GM10847 (cell line): ENCODE data around the gene A4GALT.

Experiments
- POLR2A ChIP-seq: IDR thresholded peaks from 2 replicates; pipeline ENCODE4 v1.6.1; 2011; ENCODE audit not compliant: insufficient read length; ENCODE audit errors: extremely low read depth

The A4GALT gene

GRCh38 chr22:42720263-42721044 is at the start of gene A4GALT:
A4GALT (minus strand) TSS chr22:42720870; CDS start chr22:42693951, 26,919 bp downstream.
- peak; percentile 39 for TF ChIP-seq POLR2A

GRCh38 chr22:42770448-42770726 is 49.7 kb upstream of the A4GALT start:
- no peak for TF ChIP-seq POLR2A

- no peak for TF ChIP-seq POLR2A
These were observed 49.1 kb upstream of the A4GALT start for GRCh38 chr22:42769574-42770447.

GRCh38 chr22:42769238-42769573 is 48.5 kb upstream of the A4GALT start:
- TF ChIP-seq POLR2A: no peak

GRCh38 chr22:42768385-42769035 is 47.8 kb upstream of the A4GALT start:
- no peak for TF ChIP-seq POLR2A

GRCh38 chr22:42766860-42767259 is 46.2 kb upstream of the A4GALT start:
- no peak for TF ChIP-seq POLR2A

- no peak for TF ChIP-seq POLR2A
These were observed 44.3 kb upstream of the A4GALT start for GRCh38 chr22:42764895-42765363.

GRCh38 chr22:42763965-42764480 is 43.4 kb upstream of the A4GALT start:
- no peak for TF ChIP-seq POLR2A

GRCh38 chr22:42760806-42761565 is 40.3 kb upstream of the A4GALT start:
- TF ChIP-seq POLR2A: no peak

GRCh38 chr22:42758931-42759629 is 38.4 kb upstream of the A4GALT start:
- no peak for TF ChIP-seq POLR2A

GRCh38 chr22:42754658-42755057 is 34.0 kb upstream of the A4GALT start:
- TF ChIP-seq POLR2A: no peak

GRCh38 chr22:42752912-42753311 is 32.2 kb upstream of the A4GALT start:
- no peak for TF ChIP-seq POLR2A

GRCh38 chr22:42752230-42752746 is 31.6 kb upstream of the A4GALT start:
- TF ChIP-seq POLR2A: no peak
